Smooth muscle cell (in vitro differentiated cells): ENCODE data around the gene NUP214. TPM values are rescaled to one million over a fixed set of nuclear protein-coding genes. Genes with fewer than 3 reads are reported as not detected.
"Not testable (repeated sequence)": the region's sequence is repeated elsewhere in the genome, so short reads cannot be mapped to it uniquely, and the experiment has no call there.

Experiments
- DNase-seq: peaks from one replicate; lab custom pipeline; 2025; ENCODE audit not compliant: unreplicated experiment; lab: John Stamatoyannopoulos, UW
- H2AFZ ChIP-seq: fragments of 200-600 bp; sonication (generic); 2 replicates; pipeline ENCODE4 v1.6.0; 2016; ENCODE audit warnings: antibody characterized with exemption, low read depth, mild to moderate bottlenecking
- H3F3A ChIP-seq: fragments of 200-600 bp; sonication (generic); 2 replicates; pipeline ENCODE4 v1.6.0; 2017; ENCODE audit warnings: antibody characterized with exemption, low read depth
- H3K27ac ChIP-seq: fragments of 200-600 bp; sonication (generic); 2 replicates; pipeline ENCODE4 v1.5.1; 2016; ENCODE audit warnings: low read depth, mild to moderate bottlenecking
- H3K27me3 ChIP-seq: fragments of 200-600 bp; sonication (generic); 2 replicates; pipeline ENCODE4 v1.6.1; 2016; ENCODE audit warnings: low read depth, mild to moderate bottlenecking
- H3K36me3 ChIP-seq: fragments of 200-600 bp; sonication (generic); 2 replicates; pipeline ENCODE4 v1.5.1; 2016; ENCODE audit warnings: low read depth
- H3K4me1 ChIP-seq: fragments of 200-600 bp; sonication (generic); 2 replicates; pipeline ENCODE4 v1.5.1; 2016; ENCODE audit warnings: low read depth
- H3K4me2 ChIP-seq: fragments of 200-600 bp; sonication (generic); 2 replicates; pipeline ENCODE4 v1.6.0; 2016; ENCODE audit warnings: mild to moderate bottlenecking
- H3K4me3 ChIP-seq: fragments of 200-600 bp; sonication (generic); 2 replicates; pipeline ENCODE4 v1.5.1; 2016; ENCODE audit warnings: mild to moderate bottlenecking
- H3K79me2 ChIP-seq: fragments of 200-600 bp; sonication (generic); 2 replicates; pipeline ENCODE4 v1.6.0; 2016; ENCODE audit warnings: low read depth, mild to moderate bottlenecking
- H3K9ac ChIP-seq: fragments of 200-600 bp; sonication (generic); 2 replicates; pipeline ENCODE4 v1.6.0; 2016; ENCODE audit warnings: low read depth
- H3K9me3 ChIP-seq: fragments of 200-600 bp; sonication (generic); replicated peaks from 2 replicates; pipeline ENCODE4 v1.5.1; 2016; ENCODE audit warnings: low read depth
- H4K20me1 ChIP-seq: fragments of 200-600 bp; sonication (generic); 2 replicates; pipeline ENCODE4 v1.6.0; 2016; ENCODE audit warnings: low read depth
- WGBS: methylation state at CpG from one replicate; pipeline ENCODE4 v1.1.7; 2016; ENCODE audit warnings: low lambda C conversion rate; 5-methylcytosine and 5-hydroxymethylcytosine counted together
- polyA plus RNA-seq: library from polyadenylated mRNA; unstranded; fragments of >200 nt; fragmentation: Nextera tagmentation; extraction: Ambion mirVana; gene quantifications from 2 replicates; pipeline ENCODE4 v1.2.1, GENCODE V29; 2016
- total RNA-seq: library from RNA; depleted of rRNA; stranded (reverse); fragments of >200 nt; gene quantifications from 2 replicates; pipeline ENCODE4 v1.2.3, GENCODE V29; 2014
- TF ChIP-seq, protein P1 (sequence below): fragments of 200-600 bp; sonication (generic); IDR thresholded peaks from 2 replicates; pipeline ENCODE4 v1.5.1; 2017; ENCODE audit warnings: borderline replicate concordance, mild to moderate bottlenecking, antibody characterized with exemption; ENCODE audit not compliant: insufficient read depth, poor library complexity, severe bottlenecking

NUP214 gene
- total and polyA plus RNA-seq, 2 experiments from 2014 or later: 13.9 to 44.7 TPM

DNA sequence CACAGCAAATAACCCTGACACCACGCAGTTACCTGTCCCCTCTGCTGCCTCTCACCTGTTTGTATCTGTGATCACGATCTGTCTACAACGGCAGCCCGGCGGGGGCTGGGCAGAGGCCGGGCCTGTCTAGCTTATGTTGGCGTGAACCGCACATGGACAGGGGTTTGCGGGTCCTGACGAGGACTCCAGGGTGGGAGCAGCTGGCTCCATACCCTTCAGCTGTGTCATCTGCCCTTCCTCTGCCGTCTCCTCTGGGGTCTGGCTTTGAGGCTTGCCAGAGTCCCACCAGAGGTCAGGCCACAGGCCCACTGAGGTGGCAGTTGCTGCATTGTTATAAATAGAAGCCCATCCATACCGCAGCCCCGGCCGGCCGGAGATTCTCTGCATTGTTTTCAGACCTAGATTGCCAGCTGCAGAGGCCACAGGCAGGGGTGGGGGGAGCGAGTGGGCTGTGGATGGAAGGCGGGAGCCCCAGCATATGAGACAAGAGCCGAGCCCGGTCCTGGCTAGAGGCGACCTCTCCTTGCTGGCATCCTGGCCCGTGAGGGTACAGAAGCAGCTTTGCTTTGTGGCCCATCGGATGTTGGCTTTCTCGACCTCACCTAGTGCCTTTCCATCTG is 113.1 kb downstream of the NUP214 start:
- 43% methylated on average over 17 of the region's 23 CpGs for WGBS
- H3K4me1 ChIP-seq: peaks cover 14% of the 10 kb centered on the region
- H3K36me3 ChIP-seq: no peaks in the 10 kb centered on the region
- H3K4me2 ChIP-seq: peak overlapping the region; percentile 38
- H3K79me2 ChIP-seq: no peaks in the 10 kb centered on the region
- no peak for DNase-seq
- no peak overlapping the region for H3K4me3 ChIP-seq
- no peaks in the 10 kb centered on the region for H3K9me3 ChIP-seq
- H4K20me1 ChIP-seq: no peaks in the 10 kb centered on the region
- peak overlapping the region; percentile 93 for H3K27ac ChIP-seq
- no peak overlapping the region for H2AFZ ChIP-seq
- no peaks in the 10 kb centered on the region for H3K27me3 ChIP-seq
- TF ChIP-seq, protein P1, sequence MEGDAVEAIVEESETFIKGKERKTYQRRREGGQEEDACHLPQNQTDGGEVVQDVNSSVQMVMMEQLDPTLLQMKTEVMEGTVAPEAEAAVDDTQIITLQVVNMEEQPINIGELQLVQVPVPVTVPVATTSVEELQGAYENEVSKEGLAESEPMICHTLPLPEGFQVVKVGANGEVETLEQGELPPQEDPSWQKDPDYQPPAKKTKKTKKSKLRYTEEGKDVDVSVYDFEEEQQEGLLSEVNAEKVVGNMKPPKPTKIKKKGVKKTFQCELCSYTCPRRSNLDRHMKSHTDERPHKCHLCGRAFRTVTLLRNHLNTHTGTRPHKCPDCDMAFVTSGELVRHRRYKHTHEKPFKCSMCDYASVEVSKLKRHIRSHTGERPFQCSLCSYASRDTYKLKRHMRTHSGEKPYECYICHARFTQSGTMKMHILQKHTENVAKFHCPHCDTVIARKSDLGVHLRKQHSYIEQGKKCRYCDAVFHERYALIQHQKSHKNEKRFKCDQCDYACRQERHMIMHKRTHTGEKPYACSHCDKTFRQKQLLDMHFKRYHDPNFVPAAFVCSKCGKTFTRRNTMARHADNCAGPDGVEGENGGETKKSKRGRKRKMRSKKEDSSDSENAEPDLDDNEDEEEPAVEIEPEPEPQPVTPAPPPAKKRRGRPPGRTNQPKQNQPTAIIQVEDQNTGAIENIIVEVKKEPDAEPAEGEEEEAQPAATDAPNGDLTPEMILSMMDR: no peak
- peaks cover 7% of the 10 kb centered on the region for H3F3A ChIP-seq
- peak overlapping the region; percentile 70 for H3K9ac ChIP-seq

DNA sequence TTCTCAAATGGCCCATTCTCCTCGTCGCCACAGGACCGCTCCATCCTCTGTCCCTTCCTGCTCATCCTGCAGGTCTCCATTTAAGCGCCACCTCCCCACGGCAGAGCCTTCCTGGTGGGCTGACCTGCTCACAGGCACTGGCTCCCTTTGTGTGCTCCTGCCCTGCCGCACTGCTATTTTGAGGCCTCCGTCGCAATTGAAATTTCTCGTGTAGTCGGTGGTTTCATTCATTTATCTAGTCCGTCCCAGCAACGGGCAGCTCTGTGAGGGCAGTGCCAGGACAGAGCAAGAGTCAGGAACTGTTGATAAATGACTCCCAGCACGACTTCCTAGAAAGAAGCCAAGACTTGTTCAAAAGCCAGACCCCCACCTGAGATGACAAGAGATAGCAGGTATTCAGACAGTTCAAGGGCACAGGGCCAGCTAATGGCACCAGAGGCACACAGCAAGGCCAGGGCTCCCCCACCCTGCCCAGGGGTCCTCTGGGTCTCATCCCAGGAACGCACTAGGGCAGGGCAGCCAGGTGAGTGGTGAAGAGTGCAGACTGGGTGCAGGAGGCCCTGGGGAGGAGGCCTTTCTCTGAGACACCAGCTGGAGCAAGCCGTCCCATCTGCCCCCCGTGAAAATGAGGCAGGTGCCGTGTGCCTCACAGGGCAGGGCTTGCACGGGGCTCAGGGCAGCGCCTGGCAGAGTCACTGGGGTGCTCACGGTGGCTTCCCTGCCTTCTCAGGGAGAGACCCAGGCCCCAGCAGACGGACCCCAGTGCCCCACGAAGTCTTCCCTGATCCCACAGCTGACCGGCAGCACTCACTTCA is 114.0 kb downstream of the NUP214 start:
- no peaks in the 10 kb centered on the region for H4K20me1 ChIP-seq
- no peak overlapping the region for H3K27ac ChIP-seq
- H3K9ac ChIP-seq: no peak overlapping the region
- no peaks in the 10 kb centered on the region for H3K36me3 ChIP-seq
- DNase-seq: no peak
- H3K4me2 ChIP-seq: peak overlapping the region; percentile 38
- H3F3A ChIP-seq: peaks cover 7% of the 10 kb centered on the region
- no peaks in the 10 kb centered on the region for H3K79me2 ChIP-seq
- 95% methylated on average over 23 of the region's 23 CpGs for WGBS
- no peaks in the 10 kb centered on the region for H3K9me3 ChIP-seq
- no peaks in the 10 kb centered on the region for H3K27me3 ChIP-seq
- peaks cover 14% of the 10 kb centered on the region for H3K4me1 ChIP-seq
- no peak overlapping the region for H3K4me3 ChIP-seq
- H2AFZ ChIP-seq: no peak overlapping the region
- TF ChIP-seq, protein P1: no peak

DNA sequence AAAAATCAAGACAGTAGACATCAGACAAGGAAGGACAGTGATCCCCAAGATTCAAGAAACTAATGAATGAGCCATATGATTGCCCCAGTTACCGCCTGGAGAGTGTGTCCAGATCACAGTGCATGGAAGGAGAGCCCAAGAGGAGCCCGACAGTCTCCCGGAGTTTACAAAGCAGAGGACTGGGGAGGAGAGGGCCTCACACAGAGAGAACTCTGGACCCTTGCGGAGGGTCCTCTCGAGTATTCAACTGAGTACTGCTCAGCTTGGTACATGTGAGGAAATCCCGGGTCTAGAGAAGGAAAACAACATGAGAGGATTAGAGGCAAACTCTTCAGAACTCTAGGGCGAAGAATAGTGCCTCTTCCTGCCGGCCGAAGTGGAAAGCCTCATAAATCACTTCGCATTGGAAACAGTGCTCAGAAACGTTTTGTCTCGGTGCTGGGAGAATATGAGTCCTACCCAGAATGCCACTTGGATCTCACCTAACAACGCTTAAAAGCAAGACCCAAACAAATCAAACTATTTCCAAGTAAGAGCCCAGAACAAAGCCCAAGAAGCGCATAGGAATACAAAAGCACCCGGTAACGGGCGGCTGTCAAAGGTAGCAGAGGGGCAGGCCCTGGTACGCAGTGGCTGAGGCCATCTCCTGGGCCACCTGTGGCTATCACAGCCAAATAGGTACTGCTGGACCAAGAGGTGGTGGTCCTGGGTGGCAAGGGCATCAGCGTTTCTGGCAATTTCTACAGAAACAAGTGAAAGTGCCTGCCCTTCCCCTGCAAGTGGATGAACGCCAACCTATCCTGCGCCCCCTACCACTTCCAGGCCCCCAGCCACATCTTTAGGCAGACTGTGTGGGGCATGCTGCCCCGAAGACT is 114.9 kb downstream of the NUP214 start:
- Histone ChIP-seq H3K79me2 (no peaks in the 10 kb centered on the region), H3K4me2 (no peak overlapping the region), H3F3A (peaks cover 7% of the 10 kb centered on the region), H3K9ac (no peak overlapping the region), H3K4me3 (no peak overlapping the region), H3K27me3 (no peaks in the 10 kb centered on the region), H2AFZ (no peak overlapping the region), H3K4me1 (peaks cover 14% of the 10 kb centered on the region), H4K20me1 (no peaks in the 10 kb centered on the region), H3K9me3 (no peaks in the 10 kb centered on the region), H3K36me3 (no peaks in the 10 kb centered on the region), H3K27ac (no peak overlapping the region)
- DNase-seq: no peak
- WGBS: 76% methylated on average over 22 of the region's 22 CpGs
- TF ChIP-seq, protein P1: no peak

DNA sequence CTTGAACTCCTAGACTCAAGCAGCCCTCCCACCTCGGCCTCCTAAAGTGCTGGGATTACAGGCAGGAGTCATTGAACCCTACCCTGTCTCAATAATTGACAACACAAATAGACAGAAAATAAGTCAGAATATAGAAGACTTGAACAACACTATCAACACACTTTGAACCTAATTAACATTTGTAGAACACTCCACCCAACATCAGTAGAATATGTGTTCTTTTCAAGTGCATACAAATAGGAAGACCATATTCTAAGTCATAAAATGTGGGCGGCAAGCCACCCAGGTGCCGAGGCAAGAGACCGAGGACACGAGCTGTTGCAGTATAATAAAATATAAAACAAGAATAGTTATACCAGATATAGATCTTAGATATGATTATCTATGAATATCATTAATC is 118.9 kb downstream of the NUP214 start:
- not testable (repeated sequence) for H3K9ac ChIP-seq, H2AFZ ChIP-seq, H3F3A ChIP-seq, H3K4me2 ChIP-seq, H3K36me3 ChIP-seq, H3K4me1 ChIP-seq, DNase-seq, H3K27me3 ChIP-seq, H3K4me3 ChIP-seq, H3K79me2 ChIP-seq, H3K27ac ChIP-seq, H3K9me3 ChIP-seq, H4K20me1 ChIP-seq
- WGBS: 95% methylated on average over 5 of the region's 5 CpGs
